ENCODE data around the gene SLC30A2. TPM values are rescaled to one million over a fixed set of nuclear protein-coding genes. Genes with fewer than 3 reads are reported as not detected.

Gene SLC30A2
- polyA plus RNA-seq, 1 donor (not counting 4 experiments of a cell fraction or from before 2014, with no cell fraction given), result not detected

- no peak for FAIRE-seq
These were observed 15.1 kb upstream of the SLC30A2 start for GRCh38 chr1:26060832-26061574.

GRCh38 chr1:26059906-26060305 lies 14.0 kb upstream of the SLC30A2 start:
- FAIRE-seq, result no peak

More at GRCh38 chr1:26060832-26061574, 15.1 kb upstream of the SLC30A2 start:
- dilution Hi-C loops (cut with MboI; ENCODE audit: extremely low pct_ligation_motif_present, low sequenced_read_pairs), result no loop called here
- Histone ChIP-seq H3K36me3 (ENCODE audit: control insufficient read depth in 2 of 2, extremely low read depth in 1 of 2, insufficient read depth in 2 of 2, low read length in 2 of 2) (no peaks in the 10 kb centered on the region), H3K9me3 (ENCODE audit: control insufficient read depth, low read depth, low read length) (no peaks in the 10 kb centered on the region), H3K4me2 (ENCODE audit: control insufficient read depth, extremely low read depth, insufficient read depth, low read depth, low read length) (no peak overlapping the region), H3K27ac (ENCODE audit: control insufficient read depth, insufficient read depth, low read length) (no peak overlapping the region), H4K20me1 (ENCODE audit: control insufficient read depth, extremely low read depth, insufficient read depth, low read length) (no peaks in the 10 kb centered on the region), H3K27me3 (ENCODE audit: control insufficient read depth, extremely low read depth, insufficient read depth, low read length) (peaks cover 12% of the 10 kb centered on the region), H3K79me2 (ENCODE audit: control insufficient read depth, insufficient read depth, low read length) (no peaks in the 10 kb centered on the region), H3K4me1 (ENCODE audit: control insufficient read depth, extremely low read depth, insufficient read depth, low read length) (no peaks in the 10 kb centered on the region), H3K9ac (ENCODE audit: control insufficient read depth, extremely low read depth, insufficient read depth, low read length) (no peak overlapping the region), H3K9me1 (ENCODE audit: control insufficient read depth, extremely low read depth, insufficient read depth, low read length) (no peaks in the 10 kb centered on the region), H3K4me3 (ENCODE audit: control insufficient read depth in 2 of 3, extremely low read depth in 1 of 3, insufficient read depth in 2 of 3, low read depth in 1 of 3, low read length in 3 of 3) (no peak overlapping the region), H2AFZ (ENCODE audit: control insufficient read depth, low read length) (no peak overlapping the region)
- no peak for TF ChIP-seq EZH2 (IDR thresholded peaks at IDR 0.05; ENCODE audit: low read length)
- DNase-seq (ENCODE audit: low read depth, low spot score), result no peak

More at GRCh38 chr1:26059906-26060305, 14.0 kb upstream of the SLC30A2 start:
- dilution Hi-C loops (cut with MboI; ENCODE audit: extremely low pct_ligation_motif_present, low sequenced_read_pairs), result no loop called here
- DNase-seq (ENCODE audit: low read depth, low spot score), result no peak
- Histone ChIP-seq H3K9me1 (ENCODE audit: control insufficient read depth, extremely low read depth, insufficient read depth, low read length) (no peaks in the 10 kb centered on the region), H3K4me3 (ENCODE audit: control insufficient read depth in 2 of 3, extremely low read depth in 1 of 3, insufficient read depth in 2 of 3, low read depth in 1 of 3, low read length in 3 of 3) (no peak overlapping the region), H3K27me3 (ENCODE audit: control insufficient read depth, extremely low read depth, insufficient read depth, low read length) (peaks cover 16% of the 10 kb centered on the region), H3K4me2 (ENCODE audit: control insufficient read depth, extremely low read depth, insufficient read depth, low read depth, low read length) (no peak overlapping the region), H3K27ac (ENCODE audit: control insufficient read depth, insufficient read depth, low read length) (no peak overlapping the region), H3K79me2 (ENCODE audit: control insufficient read depth, insufficient read depth, low read length) (no peaks in the 10 kb centered on the region), H2AFZ (ENCODE audit: control insufficient read depth, low read length) (no peak overlapping the region), H3K9ac (ENCODE audit: control insufficient read depth, extremely low read depth, insufficient read depth, low read length) (no peak overlapping the region), H3K36me3 (ENCODE audit: control insufficient read depth in 2 of 2, extremely low read depth in 1 of 2, insufficient read depth in 2 of 2, low read length in 2 of 2) (no peaks in the 10 kb centered on the region), H3K4me1 (ENCODE audit: control insufficient read depth, extremely low read depth, insufficient read depth, low read length) (no peaks in the 10 kb centered on the region), H4K20me1 (ENCODE audit: control insufficient read depth, extremely low read depth, insufficient read depth, low read length) (no peaks in the 10 kb centered on the region), H3K9me3 (ENCODE audit: control insufficient read depth, low read depth, low read length) (no peaks in the 10 kb centered on the region)
- TF ChIP-seq EZH2 (IDR thresholded peaks at IDR 0.05; ENCODE audit: low read length), result no peak
- no peak for TF ChIP-seq CTCF (optimal IDR thresholded peaks at IDR 0.05 in 1 of 3, IDR thresholded peaks at IDR 0.05 in 1 of 3, conservative IDR thresholded peaks at IDR 0.05 in 1 of 3; ENCODE audit: extremely low read depth in 1 of 3, insufficient read depth in 2 of 3, low read length in 3 of 3)

Measured in keratinocyte (primary cell).